Ishikawa (cell line): ENCODE results near the gene HMX1.

ENCODE experiments used
- CEBPB ChIP-seq: IDR thresholded peaks from 2 replicates; pipeline ENCODE4 v1.6.1; 2012
- CREB1 ChIP-seq: IDR thresholded peaks from 2 replicates; pipeline ENCODE4 v1.6.1; 2012; ENCODE audit warnings: low read depth
- EGR1 ChIP-seq: IDR thresholded peaks from 2 replicates; pipeline ENCODE4 v1.6.1; 2012
- EP300 ChIP-seq: IDR thresholded peaks from 2 replicates; pipeline ENCODE4 v1.6.1; 2012; ENCODE audit warnings: borderline replicate concordance
- FOXM1 ChIP-seq: IDR thresholded peaks from 2 replicates; pipeline ENCODE4 v1.6.1; 2012; ENCODE audit warnings: low read depth, borderline replicate concordance
- NFIC ChIP-seq: IDR thresholded peaks from 2 replicates; pipeline ENCODE4 v1.6.1; 2012
- RAD21 ChIP-seq: IDR thresholded peaks from 2 replicates; pipeline ENCODE4 v1.6.1; 2012; ENCODE audit warnings: low read depth
- TAF1 ChIP-seq: IDR thresholded peaks from 2 replicates; pipeline ENCODE4 v1.6.1; 2012; ENCODE audit warnings: low read depth, mild to moderate bottlenecking
- TCF12 ChIP-seq: IDR thresholded peaks from 2 replicates; pipeline ENCODE4 v1.6.1; 2012; ENCODE audit warnings: low read depth
- TEAD4 ChIP-seq: IDR thresholded peaks from 2 replicates; pipeline ENCODE4 v1.6.1; 2012
- YY1 ChIP-seq: IDR thresholded peaks from 2 replicates; pipeline ENCODE4 v1.6.1; 2012; ENCODE audit warnings: low read depth
- ZBTB7A ChIP-seq: IDR thresholded peaks from 2 replicates; pipeline ENCODE4 v1.6.1; 2012; ENCODE audit warnings: low read depth
- TF ChIP-seq, protein P1 (sequence below): IDR thresholded peaks from 2 replicates; pipeline ENCODE4 v1.6.1; 2012; ENCODE audit warnings: low read depth, mild to moderate bottlenecking
- TF ChIP-seq, protein P2 (sequence below): IDR thresholded peaks from 2 replicates; pipeline ENCODE4 v1.6.1; 2012
- TF ChIP-seq, protein P3 (sequence below): IDR thresholded peaks from 2 replicates; pipeline ENCODE4 v1.6.1; 2012

Gene HMX1

DNA sequence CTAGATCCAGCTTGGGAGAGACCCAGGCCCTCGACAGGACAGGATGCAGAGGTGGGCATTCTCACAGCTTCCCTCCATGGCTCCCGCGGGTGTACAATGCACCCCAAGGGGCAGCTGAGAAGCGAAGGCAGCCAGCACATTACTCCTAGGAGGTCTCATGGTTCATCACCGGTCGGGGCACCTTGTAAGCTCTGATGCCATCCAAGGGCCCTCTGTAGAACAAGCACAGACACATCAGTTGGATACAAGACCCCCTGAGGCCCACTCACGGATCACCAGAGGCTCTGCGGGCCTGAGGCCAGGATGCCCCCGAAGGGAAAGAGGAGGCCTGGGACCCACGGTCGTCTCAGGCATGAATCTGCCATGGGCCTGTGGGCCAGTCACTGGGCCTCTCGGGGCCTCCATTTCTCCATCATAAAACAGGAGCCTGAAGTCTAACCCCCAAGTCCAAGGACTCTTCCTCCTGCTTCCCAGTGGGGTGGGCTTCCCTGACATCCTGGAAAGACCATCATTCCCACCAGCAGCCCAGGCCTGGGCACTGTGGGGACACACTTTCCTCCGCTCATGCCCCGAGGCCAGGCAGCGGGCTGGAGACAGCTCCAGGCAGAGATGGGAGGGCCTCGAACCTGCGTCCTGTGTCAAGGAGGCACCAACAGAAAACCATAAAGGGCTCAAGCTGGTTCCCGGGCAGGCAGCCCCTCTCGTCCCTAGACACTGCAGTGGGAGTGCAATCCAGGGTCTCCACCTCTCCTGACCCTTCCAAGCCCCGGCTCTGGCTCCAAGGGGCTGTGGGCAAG is 20.1 kb downstream of the HMX1 start:
- TF ChIP-seq, protein P1, sequence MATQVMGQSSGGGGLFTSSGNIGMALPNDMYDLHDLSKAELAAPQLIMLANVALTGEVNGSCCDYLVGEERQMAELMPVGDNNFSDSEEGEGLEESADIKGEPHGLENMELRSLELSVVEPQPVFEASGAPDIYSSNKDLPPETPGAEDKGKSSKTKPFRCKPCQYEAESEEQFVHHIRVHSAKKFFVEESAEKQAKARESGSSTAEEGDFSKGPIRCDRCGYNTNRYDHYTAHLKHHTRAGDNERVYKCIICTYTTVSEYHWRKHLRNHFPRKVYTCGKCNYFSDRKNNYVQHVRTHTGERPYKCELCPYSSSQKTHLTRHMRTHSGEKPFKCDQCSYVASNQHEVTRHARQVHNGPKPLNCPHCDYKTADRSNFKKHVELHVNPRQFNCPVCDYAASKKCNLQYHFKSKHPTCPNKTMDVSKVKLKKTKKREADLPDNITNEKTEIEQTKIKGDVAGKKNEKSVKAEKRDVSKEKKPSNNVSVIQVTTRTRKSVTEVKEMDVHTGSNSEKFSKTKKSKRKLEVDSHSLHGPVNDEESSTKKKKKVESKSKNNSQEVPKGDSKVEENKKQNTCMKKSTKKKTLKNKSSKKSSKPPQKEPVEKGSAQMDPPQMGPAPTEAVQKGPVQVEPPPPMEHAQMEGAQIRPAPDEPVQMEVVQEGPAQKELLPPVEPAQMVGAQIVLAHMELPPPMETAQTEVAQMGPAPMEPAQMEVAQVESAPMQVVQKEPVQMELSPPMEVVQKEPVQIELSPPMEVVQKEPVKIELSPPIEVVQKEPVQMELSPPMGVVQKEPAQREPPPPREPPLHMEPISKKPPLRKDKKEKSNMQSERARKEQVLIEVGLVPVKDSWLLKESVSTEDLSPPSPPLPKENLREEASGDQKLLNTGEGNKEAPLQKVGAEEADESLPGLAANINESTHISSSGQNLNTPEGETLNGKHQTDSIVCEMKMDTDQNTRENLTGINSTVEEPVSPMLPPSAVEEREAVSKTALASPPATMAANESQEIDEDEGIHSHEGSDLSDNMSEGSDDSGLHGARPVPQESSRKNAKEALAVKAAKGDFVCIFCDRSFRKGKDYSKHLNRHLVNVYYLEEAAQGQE, result no peak
- TF ChIP-seq, protein P2, sequence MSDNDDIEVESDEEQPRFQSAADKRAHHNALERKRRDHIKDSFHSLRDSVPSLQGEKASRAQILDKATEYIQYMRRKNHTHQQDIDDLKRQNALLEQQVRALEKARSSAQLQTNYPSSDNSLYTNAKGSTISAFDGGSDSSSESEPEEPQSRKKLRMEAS, result no peak
- no peak for TF ChIP-seq TAF1
- no peak for TF ChIP-seq RAD21
- no peak for TF ChIP-seq EP300
- TF ChIP-seq EGR1, result no peak
- no peak for TF ChIP-seq ZBTB7A
- TF ChIP-seq TCF12, result no peak
- no peak for TF ChIP-seq YY1
- TF ChIP-seq FOXM1, result no peak
- no peak for TF ChIP-seq TEAD4
- TF ChIP-seq, protein P3, sequence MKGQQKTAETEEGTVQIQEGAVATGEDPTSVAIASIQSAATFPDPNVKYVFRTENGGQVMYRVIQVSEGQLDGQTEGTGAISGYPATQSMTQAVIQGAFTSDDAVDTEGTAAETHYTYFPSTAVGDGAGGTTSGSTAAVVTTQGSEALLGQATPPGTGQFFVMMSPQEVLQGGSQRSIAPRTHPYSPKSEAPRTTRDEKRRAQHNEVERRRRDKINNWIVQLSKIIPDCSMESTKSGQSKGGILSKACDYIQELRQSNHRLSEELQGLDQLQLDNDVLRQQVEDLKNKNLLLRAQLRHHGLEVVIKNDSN, result no peak
- no peak for TF ChIP-seq NFIC
- TF ChIP-seq CEBPB, result no peak
- no peak for TF ChIP-seq CREB1

DNA sequence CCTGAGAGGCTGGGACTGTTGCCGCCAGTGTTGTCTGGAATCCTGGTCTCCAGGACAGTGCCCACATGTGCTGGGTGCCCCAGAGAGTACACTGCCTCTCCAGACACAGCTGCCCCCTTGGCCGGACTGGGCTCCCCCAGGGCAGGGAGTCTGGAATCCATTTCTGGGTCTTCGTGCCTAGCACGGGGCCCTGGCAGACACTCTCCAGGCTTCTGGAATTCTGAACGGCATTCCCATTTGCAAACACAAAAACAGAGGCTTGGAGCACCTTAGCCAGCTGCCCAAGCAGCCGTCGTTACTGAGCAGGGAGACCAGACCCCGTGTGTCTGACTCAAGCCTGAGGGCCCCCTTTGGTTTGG is 20.8 kb downstream of the HMX1 start:
- TF ChIP-seq TEAD4 (no peak), NFIC (no peak), TCF12 (no peak), FOXM1 (no peak), EP300 (no peak), CREB1 (no peak), EGR1 (no peak), TAF1 (no peak), YY1 (no peak), ZBTB7A (no peak), CEBPB (no peak), RAD21 (no peak)
- TF ChIP-seq, protein P3, result no peak
- TF ChIP-seq, protein P1, result no peak
- TF ChIP-seq, protein P2, result no peak

DNA sequence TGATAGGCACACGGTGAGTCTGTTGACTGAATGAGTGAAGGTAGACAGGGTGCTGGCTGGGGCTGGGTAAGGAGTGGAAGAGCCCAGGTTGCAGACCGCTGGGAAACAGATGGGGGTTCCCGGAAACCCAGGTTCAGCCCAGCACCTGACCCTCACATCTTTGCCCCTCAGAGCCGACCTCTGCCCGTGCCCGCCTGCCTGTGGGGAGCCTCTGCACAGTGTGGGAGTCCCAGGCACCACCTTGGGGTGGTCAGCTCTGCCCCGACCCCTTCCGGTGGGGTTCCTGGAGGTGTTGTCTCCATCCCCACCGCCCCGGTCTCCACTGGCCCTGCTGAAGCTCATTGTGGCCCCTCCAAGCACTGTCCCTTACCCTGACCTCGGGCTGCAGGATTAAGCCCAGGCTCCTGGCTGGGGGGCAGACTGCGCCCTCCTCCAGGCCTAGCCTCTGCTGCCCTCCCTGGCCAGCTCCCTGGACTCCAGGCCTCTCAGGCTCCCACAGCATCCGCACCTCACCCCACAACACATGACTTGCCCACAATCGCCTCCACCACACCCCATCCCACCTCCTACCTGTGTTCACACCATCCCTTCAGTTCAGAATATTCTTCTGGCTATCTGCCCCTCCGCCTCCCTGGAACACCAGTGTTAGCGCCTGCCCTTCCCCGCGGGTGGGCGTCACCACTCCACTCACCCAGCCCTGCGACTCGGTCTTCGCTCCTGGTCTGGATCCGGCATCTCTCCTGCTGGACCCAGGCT is 21.4 kb downstream of the HMX1 start:
- TF ChIP-seq, protein P3, result no peak
- no peak for TF ChIP-seq RAD21
- no peak for TF ChIP-seq TCF12
- TF ChIP-seq EGR1, result no peak
- TF ChIP-seq ZBTB7A, result no peak

DNA sequence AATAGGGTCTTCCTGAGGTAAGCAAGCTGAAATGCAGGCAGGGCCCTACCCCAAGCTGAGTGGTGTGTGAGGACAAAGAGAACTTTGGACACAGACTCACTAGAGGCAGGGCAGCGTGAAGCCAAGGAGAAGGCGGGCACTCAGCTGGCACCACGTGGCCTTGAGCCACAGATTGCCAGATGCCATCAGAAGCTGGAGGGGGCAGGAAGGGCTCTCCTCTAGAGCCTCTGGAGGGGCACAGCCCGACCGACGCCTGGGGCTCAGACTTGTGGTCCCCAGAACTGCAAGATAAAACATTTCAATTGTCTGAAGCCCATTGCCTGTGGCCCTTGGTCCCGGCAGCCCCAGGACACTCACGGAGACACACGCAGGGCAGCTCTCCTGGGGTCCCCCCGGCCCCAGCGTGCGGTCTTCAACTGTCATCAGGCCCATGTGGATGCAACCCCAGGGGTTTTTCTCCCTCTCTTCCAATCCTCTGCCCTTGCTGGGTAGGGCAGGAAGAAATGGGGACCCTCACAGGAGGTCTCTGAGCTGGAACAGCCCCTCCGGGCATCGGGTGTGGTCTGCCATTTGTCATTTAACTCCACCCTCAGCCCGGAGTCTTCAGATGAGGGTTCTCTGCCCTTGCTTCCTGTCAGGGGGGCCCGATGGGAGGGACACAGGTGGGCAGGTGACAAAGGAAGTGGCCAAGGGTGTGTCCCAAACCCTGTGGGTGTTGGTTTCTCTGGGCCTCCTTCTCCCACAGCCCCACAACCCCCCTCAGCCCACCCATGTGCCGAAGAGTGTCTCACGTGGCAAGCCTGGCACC is 22.2 kb downstream of the HMX1 start:
- no peak for TF ChIP-seq RAD21
- no peak for TF ChIP-seq CEBPB
- TF ChIP-seq CREB1, result no peak
- TF ChIP-seq NFIC, result no peak
- TF ChIP-seq, protein P3, result no peak
- TF ChIP-seq YY1, result no peak
- no peak for TF ChIP-seq EP300
- TF ChIP-seq, protein P2, result no peak
- no peak for TF ChIP-seq ZBTB7A
- TF ChIP-seq, protein P1, result no peak
- TF ChIP-seq FOXM1, result no peak
- no peak for TF ChIP-seq TCF12
